HG02763 (cell line): ENCODE results near the gene ZNF367.

Experiments used
- ATAC-seq: cut with Tn5 transposase; IDR thresholded peaks from one replicate; pipeline ENCODE4 v1.9.1; 2021; ENCODE audit warnings: mild to moderate bottlenecking, moderate library complexity; ENCODE audit not compliant: unreplicated experiment

Gene ZNF367

GRCh38 chr9:96437454-96437853 is 19.3 kb upstream of the ZNF367 start:
- no peak for ATAC-seq

- no peak for ATAC-seq
Observed at GRCh38 chr9:96436456-96437126, 18.4 kb upstream of the ZNF367 start.

- ATAC-seq, result no peak
Observed at GRCh38 chr9:96436063-96436455, 17.9 kb upstream of the ZNF367 start.

- ATAC-seq, result no peak
Observed at GRCh38 chr9:96435345-96435744, 17.2 kb upstream of the ZNF367 start.

DNA sequence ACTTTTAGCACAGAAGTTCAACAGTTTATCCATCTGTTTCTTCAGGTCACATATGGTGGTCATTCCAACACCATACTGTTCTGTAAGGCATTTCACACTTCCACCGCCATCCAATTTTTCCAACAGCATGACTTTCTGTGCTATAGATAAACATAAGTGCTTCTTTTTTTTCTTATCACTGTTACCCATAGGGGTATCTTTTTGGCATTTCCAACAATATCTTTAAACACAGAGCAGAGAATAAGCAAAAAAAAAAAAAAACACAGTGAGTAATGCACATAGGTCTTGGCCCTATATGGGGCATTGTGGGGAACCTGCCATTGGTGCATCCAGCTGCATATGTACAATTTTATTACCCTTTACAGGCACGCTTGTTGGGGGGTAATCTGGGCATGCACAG is 12.2 kb upstream of the ZNF367 start:
- no peak for ATAC-seq

- no peak for ATAC-seq
Observed at GRCh38 chr9:96429732-96430131, 11.6 kb upstream of the ZNF367 start.

DNA sequence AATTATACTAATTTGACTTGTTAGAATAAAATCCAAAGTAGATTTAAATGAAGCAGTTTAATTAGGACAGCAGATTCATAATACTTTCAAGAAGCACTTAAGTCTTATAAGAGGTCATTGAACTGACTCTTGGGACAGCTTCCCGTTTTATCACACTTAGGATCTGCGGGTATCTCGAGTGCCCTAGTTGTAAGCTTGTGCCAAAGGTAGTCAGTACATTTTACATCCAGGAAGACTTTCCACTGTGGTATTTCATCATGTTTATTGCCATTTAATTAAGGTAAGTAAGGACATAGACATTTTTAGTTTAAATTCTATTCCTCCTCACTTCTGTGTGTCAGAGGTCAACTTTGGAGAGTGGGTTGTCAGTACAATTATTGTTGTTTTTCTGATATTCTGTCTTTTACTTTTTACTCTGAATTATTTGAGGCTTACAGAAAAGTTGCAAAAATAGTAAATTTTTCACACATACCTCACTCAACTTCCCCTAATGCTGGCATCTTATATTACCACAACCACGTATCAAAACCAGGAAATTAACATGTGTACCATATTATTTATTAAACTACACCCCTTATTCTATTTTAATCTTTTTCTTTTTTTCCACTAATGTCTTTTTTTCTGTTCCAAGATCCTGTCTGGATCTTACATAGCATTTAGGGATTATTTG is 7.5 kb upstream of the ZNF367 start:
- ATAC-seq, result no peak

DNA sequence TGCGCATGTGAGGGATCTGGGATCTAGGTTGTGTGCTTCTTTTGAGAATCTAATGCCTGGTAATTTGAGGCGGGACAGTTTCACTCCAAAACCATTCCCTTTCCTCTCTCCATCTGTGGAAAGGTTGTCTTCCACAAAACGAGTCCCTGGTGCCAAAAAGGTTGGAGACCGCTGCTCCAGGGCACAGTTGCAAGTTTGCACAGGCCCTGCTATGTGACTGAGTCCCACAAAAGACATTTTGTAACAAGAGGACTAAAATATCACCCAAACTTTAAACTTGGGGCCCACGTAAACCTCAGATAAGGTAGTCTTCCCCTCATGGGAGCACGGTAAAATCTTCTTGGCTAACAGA is 5.8 kb upstream of the ZNF367 start:
- no peak for ATAC-seq

GRCh38 chr9:96423322-96423984 is 5.3 kb upstream of the ZNF367 start:
- ATAC-seq, result no peak

DNA sequence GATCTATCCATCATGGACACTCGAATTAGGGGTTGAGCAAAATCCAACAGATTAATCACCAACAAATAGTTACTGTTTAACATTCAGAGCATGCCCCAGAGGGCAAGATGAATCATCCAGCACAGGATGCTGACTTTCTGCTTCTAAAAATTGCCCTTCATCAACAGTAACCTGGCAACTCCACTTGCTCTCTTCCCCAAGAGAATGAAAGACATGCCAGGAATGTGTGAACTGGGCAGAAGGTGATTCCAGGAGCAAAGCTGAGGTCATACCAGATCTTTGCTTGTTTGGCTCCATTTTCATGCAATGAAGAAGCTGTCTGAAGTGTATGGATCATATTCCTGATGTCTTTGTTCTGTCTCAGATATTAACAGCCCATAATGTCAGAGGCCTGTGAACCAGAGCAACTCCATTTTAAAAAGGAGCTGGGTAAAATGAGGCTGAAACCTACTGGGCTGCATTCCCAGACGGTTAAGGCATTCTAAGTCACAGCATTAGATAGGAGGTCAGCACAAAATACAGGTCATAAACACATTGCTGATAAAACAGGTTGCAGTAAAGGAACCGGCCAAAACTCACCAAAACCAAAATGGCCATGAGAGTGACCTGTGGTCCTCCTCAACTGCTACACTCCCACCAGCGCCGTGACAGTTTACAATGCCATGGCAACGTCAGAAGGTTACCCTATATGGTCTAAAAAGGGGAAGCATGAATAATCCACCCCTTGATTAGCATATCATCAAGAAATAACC is 2.5 kb upstream of the ZNF367 start:
- no peak for ATAC-seq

DNA sequence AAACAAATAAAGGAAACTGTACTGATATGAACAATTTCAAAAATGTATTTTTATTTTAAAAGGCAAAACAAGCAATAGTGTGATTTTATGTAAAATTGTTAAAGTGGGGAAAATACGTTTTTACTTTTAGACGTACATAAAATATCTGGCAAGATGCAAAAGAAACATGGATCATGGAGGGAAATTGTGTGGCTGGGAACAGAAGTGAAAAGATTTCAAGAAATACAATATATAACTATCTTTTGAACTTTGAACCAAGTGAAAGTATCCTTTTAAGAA is 1.5 kb upstream of the ZNF367 start:
- no peak for ATAC-seq

- ATAC-seq, result peak; percentile 25
Observed at GRCh38 chr9:96418920-96419690, 935 bp upstream of the ZNF367 start.

GRCh38 chr9:96417661-96418082 is 498 bp downstream of the ZNF367 start:
- ATAC-seq, result no peak

DNA sequence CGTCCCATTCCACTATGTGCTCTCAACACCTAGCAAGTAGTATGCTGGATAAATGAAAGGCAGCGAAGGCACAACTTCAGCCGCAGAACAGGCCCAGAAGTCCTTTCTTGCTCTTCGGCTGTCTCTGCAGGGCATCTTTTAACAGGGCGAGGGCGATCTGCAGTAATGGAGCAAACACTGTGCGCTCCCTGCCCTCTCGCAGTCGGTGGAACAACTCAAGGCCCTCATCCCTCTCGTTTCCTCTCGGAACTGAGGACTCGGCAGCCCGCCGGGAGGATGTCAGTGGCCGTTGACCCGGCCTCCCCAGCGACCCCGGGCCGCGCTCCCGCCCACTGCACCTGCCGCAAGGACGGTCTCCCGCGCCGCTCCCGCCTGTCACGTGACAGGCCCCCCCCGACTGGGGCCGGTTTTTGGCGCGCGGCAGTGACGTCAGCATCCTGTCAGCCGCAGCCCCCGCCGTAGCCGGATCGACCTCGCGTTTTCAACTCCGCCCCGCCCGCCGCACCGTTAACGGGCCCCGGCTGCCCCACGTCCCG is 1.1 kb downstream of the ZNF367 start:
- ATAC-seq, result peak; percentile 25

DNA sequence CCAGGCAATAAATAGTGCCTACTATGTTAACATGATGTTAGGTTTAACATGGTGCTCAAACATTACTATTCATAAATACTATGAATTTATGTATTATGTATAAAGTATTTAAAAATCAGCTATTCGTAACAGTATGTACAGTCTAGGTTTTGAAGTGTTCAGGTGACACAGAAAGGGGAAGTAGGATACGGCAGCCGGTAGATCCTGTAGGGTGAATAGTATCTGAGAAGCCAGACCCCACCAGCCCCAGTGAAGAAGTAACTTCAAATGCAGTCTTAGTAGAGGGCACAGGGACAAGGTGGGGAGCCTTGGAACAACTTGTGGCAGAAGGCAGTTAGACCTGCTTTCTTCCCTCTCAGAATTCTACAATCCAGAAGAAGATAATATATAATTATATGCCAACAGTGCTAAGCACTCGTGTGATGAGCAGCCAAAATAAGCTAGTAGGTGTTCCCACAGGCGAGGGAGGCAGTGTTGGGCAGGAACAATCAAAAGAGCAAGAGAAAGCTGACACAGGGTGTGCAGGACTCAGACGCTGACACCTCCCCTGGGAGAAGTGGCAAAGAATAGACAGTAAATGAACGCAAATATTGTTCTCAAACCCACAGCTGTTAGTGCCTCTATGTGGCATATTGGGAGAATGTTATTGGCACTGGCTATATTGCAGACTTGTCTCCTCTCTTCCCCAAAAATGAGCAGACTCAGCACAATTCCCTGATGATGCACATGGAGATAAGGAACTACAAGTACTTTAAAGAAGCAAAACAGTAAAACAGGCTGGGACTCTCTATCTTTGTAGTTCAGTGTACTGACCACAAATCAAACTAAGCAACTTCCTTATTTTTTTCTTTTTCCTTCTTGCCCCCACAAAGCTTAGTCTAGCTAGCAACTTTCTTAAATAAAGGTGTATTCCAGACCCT is 4.6 kb downstream of the ZNF367 start:
- no peak for ATAC-seq

GRCh38 chr9:96412174-96412913 is 5.8 kb downstream of the ZNF367 start:
- ATAC-seq, result no peak

DNA sequence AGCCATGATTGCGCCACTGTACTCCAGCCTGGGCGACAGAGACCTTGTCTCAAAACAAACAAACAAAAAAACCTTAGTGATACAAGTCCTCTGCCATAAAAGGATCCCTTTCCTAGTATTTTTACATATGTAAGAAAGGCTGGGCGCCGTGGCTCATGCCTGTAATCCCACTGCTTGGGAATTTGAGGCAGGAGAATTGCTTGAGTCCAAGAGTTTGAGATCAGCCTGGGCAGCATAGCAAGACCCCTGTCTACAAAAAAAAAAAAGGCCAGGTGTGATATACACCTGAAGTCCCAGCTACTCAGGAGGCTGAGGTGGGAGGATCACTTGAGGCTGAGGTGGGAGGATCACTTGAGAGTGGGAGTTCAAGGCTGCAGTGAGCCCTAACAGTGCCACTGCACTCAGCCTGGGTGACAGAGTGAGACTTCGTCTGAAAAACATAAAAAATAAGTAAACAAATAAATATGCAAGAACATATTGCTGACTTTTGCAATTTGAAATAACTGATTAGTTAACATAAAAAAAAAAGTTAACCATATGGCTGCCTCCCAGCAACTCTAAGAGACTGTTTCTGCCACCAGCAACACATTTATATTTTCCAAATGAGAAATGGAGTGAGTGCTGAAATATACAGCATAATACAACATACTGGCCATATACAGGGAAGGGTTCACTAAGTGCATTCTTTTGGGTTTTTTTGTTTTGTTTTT is 6.9 kb downstream of the ZNF367 start:
- ATAC-seq, result no peak
